Brain microvascular endothelial cell (primary cell): ENCODE data around the gene BAZ1B.
"Not testable (repeated sequence)": the region's sequence is repeated elsewhere in the genome, so short reads cannot be mapped to it uniquely, and the experiment has no call there.

Source experiments
- DNase-seq: peaks from one replicate; pipeline ENCODE4 v3.0.0-alpha.2; 2020
- H3K27ac ChIP-seq: fragments of 250-450 bp; sonication (Bioruptor Pico); 2 replicates; pipeline ENCODE4 v1.5.1; 2020; ENCODE audit warnings: mild to moderate bottlenecking, moderate library complexity
- H3K27me3 ChIP-seq: fragments of 250-450 bp; sonication (Bioruptor Pico); replicated peaks from 2 replicates; pipeline ENCODE4 v1.5.1; 2020; ENCODE audit warnings: mild to moderate bottlenecking
- H3K36me3 ChIP-seq: fragments of 250-450 bp; sonication (Bioruptor Pico); replicated peaks from 2 replicates; pipeline ENCODE4 v1.5.1; 2020; ENCODE audit warnings: mild to moderate bottlenecking
- H3K4me3 ChIP-seq: 2 replicates; pipeline ENCODE4 v1.5.1; 2011; ENCODE audit warnings: low read depth, mild to moderate bottlenecking, control low read depth, low read length, moderate library complexity
- CTCF ChIP-seq: IDR thresholded peaks from 2 replicates; pipeline ENCODE4 v1.5.1; 2011; ENCODE audit warnings: low read depth, mild to moderate bottlenecking, moderate library complexity, low read length, control low read depth, inconsistent platforms; ENCODE audit errors: missing control alignments
- in situ Hi-C: cut with HindIII; loops from 2 replicates; pipeline ENCODE4 v1.10.0; 2017; ENCODE audit warnings: low sequenced_read_pairs, low pct_ligation_motif_present

The BAZ1B gene

GRCh38 chr7:73434701-73435069, 87.4 kb downstream of the BAZ1B start:
- no peaks in the 10 kb centered on the region for H3K27me3 ChIP-seq
- no peak for DNase-seq
- no peak overlapping the region for H3K4me3 ChIP-seq
- H3K36me3 ChIP-seq = peaks cover 2% of the 10 kb centered on the region
- H3K27ac ChIP-seq = no peak overlapping the region
- TF ChIP-seq CTCF = no peak
- in situ Hi-C loops = no loop called here

- Histone ChIP-seq H3K27me3 (no peaks in the 10 kb centered on the region), H3K27ac (no peak overlapping the region), H3K4me3 (no peak overlapping the region), H3K36me3 (no peaks in the 10 kb centered on the region)
- DNase-seq = no peak
- in situ Hi-C loops = no loop called here
- no peak for TF ChIP-seq CTCF
Measured at GRCh38 chr7:73433924-73434700, 88.0 kb downstream of the BAZ1B start.

GRCh38 chr7:73432676-73433075, 89.4 kb downstream of the BAZ1B start:
- no peak for TF ChIP-seq CTCF
- Histone ChIP-seq H3K27me3 (no peaks in the 10 kb centered on the region), H3K36me3 (no peaks in the 10 kb centered on the region), H3K4me3 (no peak overlapping the region), H3K27ac (no peak overlapping the region)
- in situ Hi-C loops = no loop called here
- no peak for DNase-seq

GRCh38 chr7:73431041-73431835, 90.9 kb downstream of the BAZ1B start:
- no peaks in the 10 kb centered on the region for H3K27me3 ChIP-seq
- TF ChIP-seq CTCF = no peak
- DNase-seq = no peak
- no peak overlapping the region for H3K4me3 ChIP-seq
- no peak overlapping the region for H3K27ac ChIP-seq
- H3K36me3 ChIP-seq = no peaks in the 10 kb centered on the region
- in situ Hi-C loops = no loop called here

- H3K36me3 ChIP-seq, H3K27ac ChIP-seq, H3K27me3 ChIP-seq, DNase-seq, H3K4me3 ChIP-seq, in situ Hi-C loops: not testable (repeated sequence)
Measured at GRCh38 chr7:73430540-73430939, 91.6 kb downstream of the BAZ1B start.

- no peak for DNase-seq
- in situ Hi-C loops = no loop called here
- no peak for TF ChIP-seq CTCF
- H3K4me3 ChIP-seq = no peak overlapping the region
- no peaks in the 10 kb centered on the region for H3K27me3 ChIP-seq
- no peak overlapping the region for H3K27ac ChIP-seq
- H3K36me3 ChIP-seq = no peaks in the 10 kb centered on the region
Measured at GRCh38 chr7:73429622-73430505, 92.2 kb downstream of the BAZ1B start.
